Prostate gland (tissue), 2 donors: ENCODE data around the gene JMJD1C. TPM values are rescaled to one million over a fixed set of nuclear protein-coding genes. Genes with fewer than 3 reads are reported as not detected.
A peak's percentile ranks its signal among the peaks of the same experiment; 100 is the strongest.
"Not testable (repeated sequence)": the region's sequence is repeated elsewhere in the genome, so short reads cannot be mapped to it uniquely, and the experiment has no call there.

Source experiments
- DNase-seq: peaks from one replicate; pipeline ENCODE4 v3.0.0-alpha.2; 2019; ENCODE audit warnings: low spot score
- H3K27ac ChIP-seq, 2 donors: fragments of 200-600 bp; sonication (generic); 2 replicates each; pipeline ENCODE4 v1.5.1; 2017 to 2019
- H3K27me3 ChIP-seq: fragments of 200-600 bp; sonication (generic); replicated peaks from 2 replicates; pipeline ENCODE4 v1.5.1; 2019; ENCODE audit not compliant: insufficient read depth
- H3K36me3 ChIP-seq, 2 donors: fragments of 200-600 bp; sonication (generic); 1 replicate in 1 of 2; 2 replicates in 1 of 2; pipeline versions ENCODE4 v1.5.1 to v1.8.1; 2017 to 2019
- H3K4me1 ChIP-seq: fragments of 200-600 bp; sonication (generic); replicated peaks from 2 replicates; pipeline ENCODE4 v1.5.1; 2019
- H3K4me3 ChIP-seq, 2 donors: fragments of 200-600 bp; sonication (generic); 2 replicates each; pipeline ENCODE4 v1.5.1; 2017 to 2019
- H3K9me3 ChIP-seq: fragments of 200-600 bp; sonication (generic); 2 replicates; pipeline ENCODE4 v1.5.1; 2017
- CTCF ChIP-seq, 4 experiments: fragments of 200-600 bp in 2 of 4; fragments of 450-650 bp in 2 of 4; sonication (generic) in 2 of 4; IDR thresholded peaks; 1 replicate in 3 of 4; 2 replicates in 1 of 4; pipeline ENCODE4 v1.5.1; 2016 to 2019; ENCODE audit warnings: antibody characterized with exemption in 4 of 4, mild to moderate bottlenecking in 2 of 4, moderate library complexity in 2 of 4
- POLR2A ChIP-seq: fragments of 450-650 bp; IDR thresholded peaks from one replicate; pipeline ENCODE4 v1.6.1; 2016; ENCODE audit warnings: antibody characterized with exemption, mild to moderate bottlenecking
- POLR2AphosphoS5 ChIP-seq: sonication (generic); formaldehyde crosslinking; IDR thresholded peaks from one replicate; pipeline ENCODE4 v1.6.1; 2017; ENCODE audit warnings: antibody characterized with exemption
- WGBS: methylation state at CpG from one replicate; pipeline ENCODE4 v1.1.5; 2018; 5-methylcytosine and 5-hydroxymethylcytosine counted together
- intact Hi-C: fragments of 100-400 bp; cut with DNase I; formaldehyde crosslinking; loops from one replicate; pipeline ENCODE4 v1.14.2; 2022
- total RNA-seq, 2 donors: library from RNA; depleted of rRNA; stranded (reverse); fragments of >200 nt; gene quantifications; one replicate each; pipeline ENCODE4 v1.1.0, GENCODE V29; 2016

Gene JMJD1C
- total RNA-seq, 2 donors from 2014 or later, result 66.9 to 97.9 TPM

DNA sequence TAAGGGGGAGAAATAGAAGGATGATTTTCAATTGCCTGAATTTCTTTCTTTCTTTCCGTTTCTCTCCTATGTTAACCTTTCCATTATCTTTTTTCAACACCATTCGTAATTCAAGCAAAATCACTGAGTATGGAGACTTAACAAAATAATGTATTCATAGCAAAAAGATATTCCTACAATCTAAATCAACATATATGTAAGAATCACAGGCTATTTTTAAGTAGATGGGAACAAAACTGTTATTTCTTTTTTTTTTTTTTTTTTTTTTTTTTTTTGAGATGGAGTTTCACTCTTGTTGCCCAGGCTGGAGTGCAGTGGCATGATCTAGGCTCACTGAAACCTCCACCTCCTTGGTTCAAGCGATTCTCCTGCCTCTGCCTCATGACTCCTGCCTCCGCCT lies 27.2 kb upstream of the JMJD1C start:
- WGBS, result 99% methylated on average over 4 of the region's 4 CpGs
- TF ChIP-seq POLR2AphosphoS5 (no peak), CTCF (IDR thresholded peaks at IDR 0.05) (no peak), POLR2A (no peak)
- Histone ChIP-seq H3K27ac (no peak overlapping the region), H3K36me3 (no peaks in the 10 kb centered on the region), H3K4me3 (no peak overlapping the region), H3K27me3 (no peaks in the 10 kb centered on the region), H3K4me1 (no peaks in the 10 kb centered on the region), H3K9me3 (no peaks in the 10 kb centered on the region)
- DNase-seq, result no peak
- intact Hi-C loops, result no loop called here

- DNase-seq, H3K27me3 ChIP-seq, H3K9me3 ChIP-seq, H3K36me3 ChIP-seq, H3K27ac ChIP-seq, intact Hi-C loops, H3K4me3 ChIP-seq, H3K4me1 ChIP-seq: not testable (repeated sequence)
- WGBS, result 66% methylated on average over 6 of the region's 6 CpGs
Observed at GRCh38 chr10:63492317-63492690, 26.5 kb upstream of the JMJD1C start.

GRCh38 chr10:63491588-63492316 lies 26.0 kb upstream of the JMJD1C start:
- 74% methylated on average over 8 of the region's 8 CpGs for WGBS
- H3K4me3 ChIP-seq, result no peak overlapping the region
- no peaks in the 10 kb centered on the region for H3K36me3 ChIP-seq
- no peak for DNase-seq
- no peaks in the 10 kb centered on the region for H3K9me3 ChIP-seq
- intact Hi-C loops, result no loop called here
- no peak overlapping the region for H3K27ac ChIP-seq
- no peaks in the 10 kb centered on the region for H3K27me3 ChIP-seq
- TF ChIP-seq POLR2A, result no peak
- TF ChIP-seq POLR2AphosphoS5, result peak; percentile 14
- H3K4me1 ChIP-seq, result no peaks in the 10 kb centered on the region

DNA sequence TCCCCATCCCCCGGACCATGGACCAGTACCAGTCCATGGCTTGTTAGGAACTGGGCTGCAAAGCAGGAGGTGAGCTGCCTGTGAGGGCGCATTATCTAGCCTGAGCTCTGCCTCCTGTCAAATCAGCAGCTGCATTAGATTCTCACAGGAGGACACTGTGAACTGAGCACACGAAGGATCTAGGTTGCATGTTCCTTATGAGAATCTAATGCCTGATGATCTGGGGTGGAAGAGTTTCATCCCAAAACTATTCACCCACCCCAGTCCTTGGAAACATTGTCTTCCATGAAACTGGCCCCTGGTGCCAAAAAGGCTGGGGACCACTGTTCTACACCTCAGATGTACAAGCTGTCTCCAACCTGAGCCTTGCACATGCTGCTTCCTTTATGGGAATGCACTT lies 24.1 kb upstream of the JMJD1C start:
- no peaks in the 10 kb centered on the region for H3K36me3 ChIP-seq
- DNase-seq, result no peak
- no peak overlapping the region for H3K27ac ChIP-seq
- 93% methylated on average over 3 of the region's 3 CpGs for WGBS
- H3K4me1 ChIP-seq, result no peaks in the 10 kb centered on the region
- no peak overlapping the region for H3K4me3 ChIP-seq
- H3K27me3 ChIP-seq, result no peaks in the 10 kb centered on the region
- intact Hi-C loops, result no loop called here
- no peaks in the 10 kb centered on the region for H3K9me3 ChIP-seq
- TF ChIP-seq CTCF (IDR thresholded peaks at IDR 0.05) (no peak), POLR2AphosphoS5 (no peak), POLR2A (no peak)

GRCh38 chr10:63487990-63488389 lies 22.2 kb upstream of the JMJD1C start:
- Histone ChIP-seq H3K27me3 (no peaks in the 10 kb centered on the region), H3K4me3 (no peak overlapping the region), H3K4me1 (no peaks in the 10 kb centered on the region), H3K9me3 (no peaks in the 10 kb centered on the region), H3K27ac (no peak overlapping the region), H3K36me3 (no peaks in the 10 kb centered on the region)
- intact Hi-C loops, result no loop called here
- TF ChIP-seq POLR2AphosphoS5 (no peak), POLR2A (no peak), CTCF (IDR thresholded peaks at IDR 0.05) (no peak)
- 52% methylated on average over 3 of the region's 3 CpGs for WGBS
- no peak for DNase-seq

- TF ChIP-seq POLR2A (no peak), CTCF (IDR thresholded peaks at IDR 0.05) (no peak), POLR2AphosphoS5 (no peak)
Observed at GRCh38 chr10:63483983-63484382, 18.2 kb upstream of the JMJD1C start.

More at GRCh38 chr10:63483983-63484382, 18.2 kb upstream of the JMJD1C start:
- Histone ChIP-seq H3K36me3 (no peaks in the 10 kb centered on the region), H3K9me3 (no peaks in the 10 kb centered on the region), H3K4me3 (no peak overlapping the region), H3K4me1 (no peaks in the 10 kb centered on the region), H3K27me3 (no peaks in the 10 kb centered on the region), H3K27ac (no peak overlapping the region)
- WGBS, result 96% methylated on average over 1 of the region's 1 CpG
- intact Hi-C loops, result no loop called here
- DNase-seq, result no peak
